Hepatocyte (in vitro differentiated cells): ENCODE data around the gene CSNK2B.

Experiments used
- CTCF ChIP-seq: fragments of 200-600 bp; sonication (generic); IDR thresholded peaks from 2 replicates; pipeline ENCODE4 v1.5.1; 2016; ENCODE audit warnings: antibody characterized with exemption, mild to moderate bottlenecking; ENCODE audit not compliant: poor library complexity
- EZH2 ChIP-seq: fragments of 200-600 bp; sonication (generic); IDR thresholded peaks from 2 replicates; pipeline ENCODE4 v1.6.1; 2016; ENCODE audit warnings: antibody characterized with exemption, mild to moderate bottlenecking, borderline replicate concordance

GRCh38 chr6:31710523-31711219 lies 44.8 kb downstream of the CSNK2B start:
- TF ChIP-seq CTCF, result no peak
- no peak for TF ChIP-seq EZH2
